K562 (cell line): ENCODE measurements around the gene JAKMIP1. TPM values are rescaled to one million over a fixed set of nuclear protein-coding genes. Genes with fewer than 3 reads are reported as not detected.

Source experiments
- ATAC-seq: fragments of 200-7000 bp; cut with Tn5 transposase; 3 replicates; pipeline ENCODE4 v1.9.1; 2020; ENCODE audit warnings: moderate library complexity
- BruUV-seq: library from RNA; stranded (reverse); fragments of 400-500 nt; replicated peaks from 2 replicates; lab custom pipeline; 2021; lab: Mats Ljungman, UMichigan
- CTCF ChIA-PET: fragments of 300-600 bp; formaldehyde crosslinking; extraction: SDS; loops from one replicate; lab custom pipeline; 2021; ENCODE audit warnings: low intra/inter-chr PET ratio; lab: Yijun Ruan, JAX
- POLR2A ChIA-PET: fragments of 300-600, 350-650 bp; sonication (Branson Sonifier 250); formaldehyde crosslinking; extraction: SDS; loops from one replicate; lab custom pipeline; 2021; ENCODE audit warnings: antibody characterized with exemption, inconsistent platforms; lab: Yijun Ruan, JAX
- DNase-seq, 4 experiments: peaks; one replicate each; pipeline versions ENCODE4 v3.0.0 to v3.0.0-alpha.2; 2011 to 2018; ENCODE audit warnings: low spot score in 3 of 4, mixed read lengths in 3 of 4; ENCODE audit errors: extremely low read depth in 1 of 4
- FAIRE-seq: peaks from 2 replicates; lab custom pipeline; 2011; peaks lifted over from hg19 to GRCh38; lab: Jason Lieb, UNC
- H2AFZ ChIP-seq: 2 replicates; pipeline ENCODE4 v1.6.0; 2011; ENCODE audit warnings: low read depth, low read length, control low read depth, inconsistent platforms
- H3K27ac ChIP-seq: fragments of 200-600 bp; 3 replicates; pipeline ENCODE4 v1.8.0; 2011; ENCODE audit warnings: low read depth, mild to moderate bottlenecking, control low read depth, inconsistent platforms, low read length, moderate library complexity, mixed read lengths; ENCODE audit errors: extremely low read depth
- H3K27me3 ChIP-seq, 2 experiments: fragments of 300-600 bp in 1 of 2; 2 replicates in 1 of 2; 3 replicates in 1 of 2; pipeline versions ENCODE4 v1.6.0 to v1.8.0; 2011; ENCODE audit warnings: inconsistent platforms in 2 of 2, low read length in 2 of 2, mild to moderate bottlenecking in 1 of 2, mixed read lengths in 1 of 2, moderate library complexity in 1 of 2; ENCODE audit not compliant: control insufficient read depth in 2 of 2, insufficient read depth in 2 of 2
- H3K36me3 ChIP-seq: fragments of 300-600 bp; 3 replicates; pipeline ENCODE4 v1.8.0; 2011; ENCODE audit warnings: mild to moderate bottlenecking, low read length, inconsistent platforms; ENCODE audit not compliant: control insufficient read depth, insufficient read depth
- H3K4me1 ChIP-seq, 2 experiments: fragments of 200-600 bp in 1 of 2; replicated peaks in 1 of 2; 2 replicates in 1 of 2; 3 replicates in 1 of 2; pipeline versions ENCODE4 v1.5.1 to v1.8.0; 2011; ENCODE audit warnings: inconsistent platforms in 2 of 2, low read length in 2 of 2, mild to moderate bottlenecking in 1 of 2, mixed read lengths in 1 of 2, moderate library complexity in 1 of 2; ENCODE audit not compliant: control insufficient read depth in 2 of 2, insufficient read depth in 2 of 2
- H3K4me2 ChIP-seq: 2 replicates; pipeline ENCODE4 v1.6.1; 2011; ENCODE audit warnings: low read length, control low read depth, inconsistent platforms, mixed read lengths; ENCODE audit not compliant: insufficient read depth
- H3K4me3 ChIP-seq: fragments of 200-600 bp; sonication (generic), shearing (Covaris generic); 2 replicates; pipeline ENCODE4 v1.5.1; 2016; ENCODE audit warnings: control low read depth, inconsistent platforms
- H3K79me2 ChIP-seq: fragments of 200-600 bp; 3 replicates; pipeline ENCODE4 v1.8.0; 2011; ENCODE audit warnings: low read length, inconsistent platforms; ENCODE audit not compliant: control insufficient read depth, insufficient read depth
- H3K9ac ChIP-seq, 2 experiments: 2 replicates each; pipeline versions ENCODE4 v1.6.0 to v1.6.1; 2011; ENCODE audit warnings: low read depth in 2 of 2, low read length in 2 of 2, control low read depth in 1 of 2, inconsistent platforms in 1 of 2, mild to moderate bottlenecking in 1 of 2, mixed read lengths in 1 of 2; ENCODE audit not compliant: insufficient read depth in 1 of 2
- H3K9me1 ChIP-seq: one replicate; pipeline ENCODE4 v1.6.0; 2011; ENCODE audit warnings: inconsistent platforms, mild to moderate bottlenecking, low read length, moderate library complexity; ENCODE audit not compliant: control insufficient read depth, insufficient read depth
- H3K9me3 ChIP-seq: replicated peaks from 2 replicates; pipeline ENCODE4 v1.5.1; 2011; ENCODE audit warnings: low read depth, low read length, inconsistent platforms; ENCODE audit not compliant: control insufficient read depth, insufficient read depth
- H4K20me1 ChIP-seq: replicated peaks from 2 replicates; pipeline ENCODE4 v1.6.1; 2011; ENCODE audit warnings: low read length, inconsistent platforms, mixed read lengths; ENCODE audit not compliant: control insufficient read depth, insufficient read depth
- ETV6 ChIP-seq, 3 experiments: fragments of 150-350 bp in 1 of 3; sonication (generic) in 1 of 3; formaldehyde crosslinking in 1 of 3; IDR thresholded peaks; 2 replicates each; pipeline versions ENCODE4 v1.6.1 to v1.8.0; 2014 to 2022; ENCODE audit warnings: borderline replicate concordance in 2 of 3, low read depth in 2 of 3, antibody characterized with exemption in 1 of 3, low read length in 1 of 3, mild to moderate bottlenecking in 1 of 3, missing genetic modification reagents in 1 of 3
- GATA2 ChIP-seq: sonication (generic); formaldehyde crosslinking; IDR thresholded peaks from 2 replicates; pipeline ENCODE4 v1.4.0; 2020; ENCODE audit warnings: mild to moderate bottlenecking, missing genetic modification reagents
- HIVEP1 ChIP-seq: fragments of 250-450 bp; sonication (Bioruptor Pico); IDR thresholded peaks from 2 replicates; pipeline ENCODE4 v1.4.0; 2020; ENCODE audit warnings: mild to moderate bottlenecking
- TGIF2 ChIP-seq: sonication (generic); formaldehyde crosslinking; IDR thresholded peaks from 2 replicates; pipeline ENCODE4 v1.8.1; 2022; ENCODE audit warnings: mild to moderate bottlenecking, missing genetic modification reagents, moderate library complexity
- ZFP36 ChIP-seq: fragments of 150-350 bp; IDR thresholded peaks from 2 replicates; pipeline ENCODE4 v1.6.1; 2018; ENCODE audit warnings: low read length, low read depth; ENCODE audit not compliant: partially characterized antibody
- ZNF175 ChIP-seq: fragments of 200-800 bp; sonication (Bioruptor generic); IDR thresholded peaks from 2 replicates; pipeline ENCODE4 v1.6.1; 2016; ENCODE audit warnings: low read depth, mild to moderate bottlenecking, missing genetic modification characterization, missing compliant biosample characterization
- ZNF316 ChIP-seq: fragments of 450-650 bp; IDR thresholded peaks from 2 replicates; pipeline ENCODE4 v1.6.1; 2016
- ZNF695 ChIP-seq: fragments of 450-650 bp; formaldehyde crosslinking; IDR thresholded peaks from 2 replicates; pipeline ENCODE4 v1.4.0; 2020; ENCODE audit warnings: mild to moderate bottlenecking, moderate library complexity
- WGBS: fragments of 100-300 bp; shearing (Covaris generic); methylation state at CpG from one replicate; pipeline ENCODE4 v1.1.6; 2016; ENCODE audit warnings: low coverage, mixed read lengths; ENCODE audit not compliant: insufficient coverage; ENCODE audit errors: missing lambda C conversion rate; 5-methylcytosine and 5-hydroxymethylcytosine counted together
- in situ Hi-C: fragments of 300-500 bp; cut with MboI; formaldehyde crosslinking; loops from 4 replicates; pipeline ENCODE4 v1.15.0; 2018; ENCODE audit warnings: inconsistent platforms, mixed read lengths
- intact Hi-C: fragments of 100-400 bp; cut with micrococcal nuclease; formaldehyde crosslinking; loops from 2 replicates; pipeline ENCODE4 v1.14.2; 2022
- polyA plus RNA-seq, 8 experiments: library from polyadenylated mRNA; depleted of rRNA in 4 of 8; stranded (reverse) in 5 of 8; unstranded in 3 of 8; fragments of >200 nt; fragmentation: Nextera tagmentation in 2 of 8; fragmentation: Illumina TruSeq in 1 of 8; extraction: Ambion mirVana in 2 of 8; extraction: Trizol in 1 of 8; gene quantifications; 2 replicates each; pipeline versions ENCODE4 v1.2.1 to v1.2.3, GENCODE V29; 2011 to 2014; ENCODE audit warnings: inconsistent platforms in 1 of 8, missing spikeins in 1 of 8
- total RNA-seq, 7 experiments: library from RNA; depleted of rRNA in 6 of 7; stranded (reverse); fragments of >200 nt in 6 of 7; fragmentation: Illumina TruSeq in 2 of 7; extraction: Trizol in 2 of 7; gene quantifications; 2 replicates each; pipeline versions ENCODE4 v1.2.1 to v1.2.3, GENCODE V29; 2011 to 2021; ENCODE audit warnings: low replicate concordance in 1 of 7
- TF ChIP-seq, protein P1 (sequence below), 2 experiments: fragments of 450-650 bp; IDR thresholded peaks; 2 replicates each; pipeline ENCODE4 v1.6.1; 2016; ENCODE audit warnings: mild to moderate bottlenecking in 2 of 2, borderline replicate concordance in 1 of 2, low read depth in 1 of 2, moderate library complexity in 1 of 2
- TF ChIP-seq, protein P2 (sequence below): sonication (generic); formaldehyde crosslinking; IDR thresholded peaks from 2 replicates; pipeline ENCODE4 v1.8.0; 2023; ENCODE audit warnings: mild to moderate bottlenecking, missing genetic modification reagents
- TF ChIP-seq, protein P3 (sequence below): sonication (generic); IDR thresholded peaks from 2 replicates; pipeline ENCODE4 v1.6.1; 2016

Gene JAKMIP1
- total and polyA plus RNA-seq, 9 of the 15 experiments (the other 6 are each of a cell fraction or from before 2014, with no cell fraction given) = not detected

- TF ChIP-seq TGIF2 (CRISPR knock-in tag) = no peak
- TF ChIP-seq ZNF175 = no peak
- no peak for TF ChIP-seq ZFP36
- no peak for TF ChIP-seq HIVEP1 (CRISPR knock-in tag)
- TF ChIP-seq ZNF316 = no peak
- no peak for TF ChIP-seq GATA2 (CRISPR knock-in tag)
Measured at GRCh38 chr4:6184169-6184568, 16.2 kb downstream of the JAKMIP1 start (continued).

- Histone ChIP-seq H3K4me2 (no peak overlapping the region), H3K4me1 (no peaks in the 10 kb centered on the region), H3K36me3 (no peaks in the 10 kb centered on the region), H4K20me1 (no peaks in the 10 kb centered on the region), H3K27me3 (no peaks in the 10 kb centered on the region; a peak in 1 of 5 replicates), H3K27ac (no peak overlapping the region), H3K9ac (no peak overlapping the region), H2AFZ (no peak overlapping the region), H3K9me1 (no peaks in the 10 kb centered on the region), H3K79me2 (no peaks in the 10 kb centered on the region), H3K9me3 (no peaks in the 10 kb centered on the region), H3K4me3 (no peak overlapping the region)
- DNase-seq (no peak), FAIRE-seq (no peak), ATAC-seq (no peak)
- CTCF ChIA-PET = no interaction called here
- in situ Hi-C loops (no loop called here), intact Hi-C loops (no loop called here)
- 1% methylated on average over 4 of the region's 4 CpGs for WGBS
- POLR2A ChIA-PET = interaction anchor here (0.7 kb wide), 1 partner anchor 17 kb away, joined by 3 read pairs; no protein-coding TSS in a partner anchor
- BruUV-seq = no TSS peak
- TF ChIP-seq, protein P1, sequence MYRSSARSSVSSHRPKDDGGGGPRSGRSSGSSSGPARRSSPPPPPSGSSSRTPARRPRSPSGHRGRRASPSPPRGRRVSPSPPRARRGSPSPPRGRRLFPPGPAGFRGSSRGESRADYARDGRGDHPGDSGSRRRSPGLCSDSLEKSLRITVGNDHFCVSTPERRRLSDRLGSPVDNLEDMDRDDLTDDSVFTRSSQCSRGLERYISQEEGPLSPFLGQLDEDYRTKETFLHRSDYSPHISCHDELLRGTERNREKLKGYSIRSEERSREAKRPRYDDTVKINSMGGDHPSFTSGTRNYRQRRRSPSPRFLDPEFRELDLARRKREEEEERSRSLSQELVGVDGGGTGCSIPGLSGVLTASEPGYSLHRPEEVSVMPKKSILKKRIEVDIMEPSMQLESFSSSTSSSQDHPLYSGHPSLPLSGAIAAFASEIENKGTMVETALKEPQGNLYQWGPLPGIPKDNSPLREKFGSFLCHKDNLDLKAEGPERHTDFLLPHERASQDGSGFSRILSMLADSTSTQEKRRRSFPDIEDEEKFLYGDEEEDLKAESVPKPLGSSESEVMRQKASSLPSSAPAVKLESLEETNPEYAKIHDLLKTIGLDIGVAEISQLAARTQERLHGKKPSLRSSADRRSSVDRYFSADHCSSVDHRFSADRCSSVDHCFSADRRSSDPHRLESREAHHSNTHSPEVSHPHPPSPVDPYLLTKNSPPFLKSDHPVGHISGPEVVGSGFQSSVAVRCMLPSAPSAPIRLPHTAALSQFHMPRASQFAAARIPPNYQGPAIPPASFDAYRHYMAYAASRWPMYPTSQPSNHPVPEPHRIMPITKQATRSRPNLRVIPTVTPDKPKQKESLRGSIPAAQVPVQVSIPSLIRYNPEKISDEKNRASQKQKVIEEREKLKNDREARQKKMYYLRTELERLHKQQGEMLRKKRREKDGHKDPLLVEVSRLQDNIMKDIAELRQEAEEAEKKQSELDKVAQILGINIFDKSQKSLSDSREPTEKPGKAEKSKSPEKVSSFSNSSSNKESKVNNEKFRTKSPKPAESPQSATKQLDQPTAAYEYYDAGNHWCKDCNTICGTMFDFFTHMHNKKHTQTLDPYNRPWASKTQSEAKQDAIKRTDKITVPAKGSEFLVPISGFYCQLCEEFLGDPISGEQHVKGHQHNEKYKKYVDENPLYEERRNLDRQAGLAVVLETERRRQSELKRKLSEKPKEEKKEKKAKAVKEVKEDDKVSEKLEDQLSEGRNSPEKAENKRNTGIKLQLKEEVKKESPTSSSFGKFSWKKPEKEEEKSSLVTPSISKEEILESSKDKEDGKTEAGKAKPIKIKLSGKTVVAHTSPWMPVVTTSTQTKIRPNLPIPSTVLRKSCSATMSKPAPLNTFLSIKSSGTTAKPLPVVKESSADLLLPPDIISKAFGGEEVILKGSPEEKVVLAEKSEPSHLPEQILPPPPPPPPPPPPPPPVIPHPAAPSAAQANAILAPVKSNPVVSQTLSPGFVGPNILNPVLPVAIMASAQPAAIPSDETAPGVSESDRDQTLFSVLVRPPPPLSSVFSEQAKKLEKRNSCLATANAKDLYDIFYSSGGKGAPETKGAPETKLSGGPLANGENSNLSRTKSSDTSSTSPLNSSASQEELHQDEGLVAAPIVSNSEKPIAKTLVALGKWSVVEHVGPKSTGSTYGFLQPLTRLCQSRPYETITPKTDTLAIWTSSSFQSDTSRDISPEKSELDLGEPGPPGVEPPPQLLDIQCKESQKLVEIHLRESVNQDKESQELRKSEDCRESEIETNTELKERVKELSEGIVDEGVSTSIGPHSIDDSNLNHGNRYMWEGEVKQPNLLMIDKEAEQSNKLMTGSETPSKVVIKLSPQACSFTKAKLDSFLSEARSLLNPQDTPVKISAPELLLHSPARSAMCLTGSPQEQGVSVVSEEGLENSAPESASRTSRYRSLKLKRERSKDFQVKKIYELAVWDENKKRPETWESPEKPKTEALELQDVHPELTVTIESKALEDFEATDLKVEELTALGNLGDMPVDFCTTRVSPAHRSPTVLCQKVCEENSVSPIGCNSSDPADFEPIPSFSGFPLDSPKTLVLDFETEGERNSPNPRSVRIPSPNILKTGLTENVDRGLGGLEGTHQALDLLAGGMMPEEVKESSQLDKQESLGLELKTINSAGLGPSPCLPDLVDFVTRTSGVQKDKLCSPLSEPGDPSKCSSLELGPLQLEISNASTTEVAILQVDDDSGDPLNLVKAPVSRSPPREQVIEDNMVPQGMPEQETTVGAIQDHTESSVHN (IDR thresholded peaks at IDR 0.05; ENCODE audit: borderline replicate concordance in 1 of 2, low read depth in 1 of 2) = no peak
- TF ChIP-seq, protein P2, sequence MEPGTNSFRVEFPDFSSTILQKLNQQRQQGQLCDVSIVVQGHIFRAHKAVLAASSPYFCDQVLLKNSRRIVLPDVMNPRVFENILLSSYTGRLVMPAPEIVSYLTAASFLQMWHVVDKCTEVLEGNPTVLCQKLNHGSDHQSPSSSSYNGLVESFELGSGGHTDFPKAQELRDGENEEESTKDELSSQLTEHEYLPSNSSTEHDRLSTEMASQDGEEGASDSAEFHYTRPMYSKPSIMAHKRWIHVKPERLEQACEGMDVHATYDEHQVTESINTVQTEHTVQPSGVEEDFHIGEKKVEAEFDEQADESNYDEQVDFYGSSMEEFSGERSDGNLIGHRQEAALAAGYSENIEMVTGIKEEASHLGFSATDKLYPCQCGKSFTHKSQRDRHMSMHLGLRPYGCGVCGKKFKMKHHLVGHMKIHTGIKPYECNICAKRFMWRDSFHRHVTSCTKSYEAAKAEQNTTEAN (CRISPR knock-in tag) = no peak
- no peak for TF ChIP-seq ZNF695
- TF ChIP-seq, protein P3, sequence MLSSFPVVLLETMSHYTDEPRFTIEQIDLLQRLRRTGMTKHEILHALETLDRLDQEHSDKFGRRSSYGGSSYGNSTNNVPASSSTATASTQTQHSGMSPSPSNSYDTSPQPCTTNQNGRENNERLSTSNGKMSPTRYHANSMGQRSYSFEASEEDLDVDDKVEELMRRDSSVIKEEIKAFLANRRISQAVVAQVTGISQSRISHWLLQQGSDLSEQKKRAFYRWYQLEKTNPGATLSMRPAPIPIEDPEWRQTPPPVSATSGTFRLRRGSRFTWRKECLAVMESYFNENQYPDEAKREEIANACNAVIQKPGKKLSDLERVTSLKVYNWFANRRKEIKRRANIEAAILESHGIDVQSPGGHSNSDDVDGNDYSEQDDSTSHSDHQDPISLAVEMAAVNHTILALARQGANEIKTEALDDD = no peak
- no peak for TF ChIP-seq ETV6 (IDR thresholded peaks at IDR 0.05; ENCODE audit: borderline replicate concordance in 1 of 2, low read depth in 2 of 2, low read length in 1 of 2)
- no peak for TF ChIP-seq ETV6 (CRISPR knock-in tag; IDR thresholded peaks at IDR 0.05; ENCODE audit: borderline replicate concordance)
Measured at GRCh38 chr4:6183740-6184139, 16.6 kb downstream of the JAKMIP1 start.
